Measurements from ENCODE around the gene TEX38. TPM values are rescaled to one million over a fixed set of nuclear protein-coding genes. Genes with fewer than 3 reads are reported as not detected.

TEX38 gene
- total and polyA plus RNA-seq, 12 donors: 0.11 to 0.54 (median 0.30) TPM; not detected in 8

DNA sequence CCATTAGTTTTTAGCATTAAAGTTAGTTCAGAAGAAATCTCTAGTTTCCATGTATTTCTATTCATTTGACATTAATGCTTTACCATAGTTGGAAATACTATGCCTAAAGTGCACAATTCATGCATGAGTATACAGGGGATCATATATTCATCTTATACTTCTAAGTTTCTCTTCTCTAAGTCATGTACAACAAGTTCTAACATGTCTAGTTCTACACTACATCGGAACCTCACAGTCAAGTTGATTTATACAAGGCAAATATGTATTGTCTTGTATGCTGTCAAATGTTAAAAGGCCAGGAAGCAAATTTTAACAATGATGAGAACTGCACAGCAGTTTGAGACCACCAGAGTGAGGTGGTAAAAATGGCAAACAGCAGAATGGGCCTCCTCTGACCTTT is 32.1 kb upstream of the TEX38 start:
- intact Hi-C loops (cut with DNase I): no loop called here
- H3K27ac ChIP-seq: no peak overlapping the region
- WGBS, 4 donors: 91 to 92% (median 91%) methylated on average over 1 of the region's 1 CpG
- peaks cover 4 to 27% of the 10 kb centered on the region in 2 donors for H3K4me1 ChIP-seq (replicated peaks in 1 of 2)
- TF ChIP-seq POLR2A (IDR thresholded peaks at IDR 0.05): no peak
- TF ChIP-seq, protein P1, sequence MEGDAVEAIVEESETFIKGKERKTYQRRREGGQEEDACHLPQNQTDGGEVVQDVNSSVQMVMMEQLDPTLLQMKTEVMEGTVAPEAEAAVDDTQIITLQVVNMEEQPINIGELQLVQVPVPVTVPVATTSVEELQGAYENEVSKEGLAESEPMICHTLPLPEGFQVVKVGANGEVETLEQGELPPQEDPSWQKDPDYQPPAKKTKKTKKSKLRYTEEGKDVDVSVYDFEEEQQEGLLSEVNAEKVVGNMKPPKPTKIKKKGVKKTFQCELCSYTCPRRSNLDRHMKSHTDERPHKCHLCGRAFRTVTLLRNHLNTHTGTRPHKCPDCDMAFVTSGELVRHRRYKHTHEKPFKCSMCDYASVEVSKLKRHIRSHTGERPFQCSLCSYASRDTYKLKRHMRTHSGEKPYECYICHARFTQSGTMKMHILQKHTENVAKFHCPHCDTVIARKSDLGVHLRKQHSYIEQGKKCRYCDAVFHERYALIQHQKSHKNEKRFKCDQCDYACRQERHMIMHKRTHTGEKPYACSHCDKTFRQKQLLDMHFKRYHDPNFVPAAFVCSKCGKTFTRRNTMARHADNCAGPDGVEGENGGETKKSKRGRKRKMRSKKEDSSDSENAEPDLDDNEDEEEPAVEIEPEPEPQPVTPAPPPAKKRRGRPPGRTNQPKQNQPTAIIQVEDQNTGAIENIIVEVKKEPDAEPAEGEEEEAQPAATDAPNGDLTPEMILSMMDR (IDR thresholded peaks at IDR 0.05): no peak
- peaks cover 0 to 19% of the 10 kb centered on the region in 2 donors for H3K36me3 ChIP-seq (replicated peaks in 1 of 2)
- H3K9me3 ChIP-seq (replicated peaks in 1 of 3): no peaks in the 10 kb centered on the region
- DNase-seq: no peak
- no peak overlapping the region for H3K4me3 ChIP-seq
- no peaks in the 10 kb centered on the region for H3K27me3 ChIP-seq

DNA sequence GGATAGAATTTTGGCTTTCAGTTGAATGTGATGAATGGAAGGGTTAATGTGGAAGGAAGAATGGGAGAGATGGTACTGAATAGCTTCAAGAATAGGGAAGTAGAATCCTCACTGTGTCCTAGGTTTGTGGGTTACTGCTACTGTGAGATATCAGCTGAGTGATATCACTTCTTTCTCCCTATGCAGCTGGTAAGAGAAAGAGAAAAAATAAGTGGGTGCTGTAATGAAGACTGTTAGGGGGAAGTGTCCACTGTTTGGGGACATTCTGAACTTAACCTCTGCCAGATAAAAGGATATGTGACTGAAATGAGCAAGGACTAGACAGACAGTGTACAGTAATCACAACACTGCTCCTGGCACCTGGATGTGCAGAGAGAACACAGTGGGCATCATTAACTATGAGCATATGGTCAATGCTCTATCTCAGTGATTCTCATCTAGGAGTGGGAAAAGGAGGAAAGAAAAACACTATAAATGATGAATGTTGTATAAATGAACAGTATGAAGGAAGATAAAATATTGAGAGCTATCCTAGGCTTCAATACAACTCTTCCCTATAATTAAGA is 29.5 kb upstream of the TEX38 start:
- Histone ChIP-seq H3K4me1 (replicated peaks in 1 of 2) (peaks cover 4 to 34% of the 10 kb centered on the region in 2 donors), H3K27ac (no peak overlapping the region), H3K27me3 (no peaks in the 10 kb centered on the region), H3K36me3 (replicated peaks in 1 of 2) (no peaks in the 10 kb centered on the region), H3K9me3 (replicated peaks in 1 of 3) (no peaks in the 10 kb centered on the region), H3K4me3 (no peak overlapping the region)
- intact Hi-C loops (cut with DNase I): no loop called here
- TF ChIP-seq, protein P1 (IDR thresholded peaks at IDR 0.05): no peak
- TF ChIP-seq POLR2A (IDR thresholded peaks at IDR 0.05): no peak
- no peak for DNase-seq

DNA sequence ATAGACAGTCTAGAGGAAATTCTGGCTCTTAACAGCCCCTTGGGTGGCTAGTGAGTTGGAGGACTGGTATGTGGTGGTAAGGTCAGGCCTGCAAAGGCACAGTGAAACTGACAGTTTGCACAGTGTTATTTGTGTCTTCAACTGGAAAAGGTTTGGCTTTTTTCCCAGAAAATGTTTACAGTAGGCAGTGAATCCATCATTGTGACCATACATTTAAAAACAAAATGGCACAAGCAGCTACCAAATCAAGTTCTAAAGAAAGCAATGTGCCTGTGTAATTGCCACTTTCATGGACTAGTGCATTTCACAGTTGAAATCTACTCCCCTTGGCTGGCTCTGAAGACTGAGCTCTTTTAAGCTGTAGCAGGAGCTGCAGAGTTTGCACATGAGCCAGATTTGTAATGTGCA is 28.3 kb upstream of the TEX38 start:
- Histone ChIP-seq H3K27me3 (no peaks in the 10 kb centered on the region), H3K4me3 (no peak overlapping the region), H3K4me1 (replicated peaks in 1 of 2) (peaks cover 4 to 25% of the 10 kb centered on the region in 2 donors), H3K9me3 (replicated peaks in 1 of 3) (no peaks in the 10 kb centered on the region), H3K27ac (peak overlapping the region in 1 of 5 donors; percentile 36), H3K36me3 (replicated peaks in 1 of 2) (no peaks in the 10 kb centered on the region)
- DNase-seq: peak in 3 of 7 donors; percentile 35 to 44 (median 44)
- no peak for TF ChIP-seq POLR2A (IDR thresholded peaks at IDR 0.05)
- TF ChIP-seq, protein P1 (IDR thresholded peaks at IDR 0.05): no peak
- intact Hi-C loops (cut with DNase I): no loop called here

GRCh38 chr1:46645815-46646214 is 25.8 kb upstream of the TEX38 start:
- H3K9me3 ChIP-seq (replicated peaks in 1 of 3): no peaks in the 10 kb centered on the region
- H3K27ac ChIP-seq: no peak overlapping the region
- H3K4me3 ChIP-seq: no peak overlapping the region
- H3K36me3 ChIP-seq (replicated peaks in 1 of 2): no peaks in the 10 kb centered on the region
- intact Hi-C loops (cut with DNase I): no loop called here
- WGBS, 4 donors: 94 to 100% (median 97%) methylated on average over 4 of the region's 4 CpGs
- DNase-seq: no peak
- peaks cover 4 to 25% of the 10 kb centered on the region in 2 donors for H3K4me1 ChIP-seq (replicated peaks in 1 of 2)
- H3K27me3 ChIP-seq: no peaks in the 10 kb centered on the region
- TF ChIP-seq, protein P1 (IDR thresholded peaks at IDR 0.05): no peak
- no peak for TF ChIP-seq POLR2A (IDR thresholded peaks at IDR 0.05)
